Measurements from ENCODE around the gene CYSLTR1. TPM values are rescaled to one million over a fixed set of nuclear protein-coding genes. Genes with fewer than 3 reads are reported as not detected.

The CYSLTR1 gene
- total and polyA plus RNA-seq, 4 donors: 0.36 to 3.2 (median 0.52) TPM

GRCh38 chrX:78322863-78323262 lies 4.5 kb downstream of the CYSLTR1 start:
- H3K4me1 ChIP-seq (ENCODE audit: control insufficient read depth in 4 of 4, insufficient read depth in 4 of 4, low read length in 3 of 4): no peaks in the 10 kb centered on the region
- no peak for DNase-seq (ENCODE audit: low spot score)
- no peaks in the 10 kb centered on the region for H3K36me3 ChIP-seq (ENCODE audit: control insufficient read depth in 4 of 4, insufficient read depth in 3 of 4, low read depth in 1 of 4, low read length in 3 of 4)
- H3K4me3 ChIP-seq (ENCODE audit: low read depth in 1 of 3, low read length in 3 of 3): no peak overlapping the region
- no peaks in the 10 kb centered on the region for H3K27me3 ChIP-seq (ENCODE audit: control insufficient read depth in 4 of 4, insufficient read depth in 4 of 4, low read length in 3 of 4)
- H3K9me3 ChIP-seq (ENCODE audit: control insufficient read depth in 4 of 4, low read length in 3 of 4): no peaks in the 10 kb centered on the region
- H3K27ac ChIP-seq (ENCODE audit: low read depth in 1 of 2, low read length in 2 of 2): no peak overlapping the region
- TF ChIP-seq HNF4A (conservative IDR thresholded peaks at IDR 0.05) (no peak), EGR1 (IDR thresholded peaks at IDR 0.05; ENCODE audit: low read depth in 2 of 2) (no peak), FOXA1 (IDR thresholded peaks at IDR 0.05) (no peak), FOXA2 (IDR thresholded peaks at IDR 0.05) (no peak), REST (IDR thresholded peaks at IDR 0.05) (no peak)
- no peak overlapping the region for H3K9ac ChIP-seq (ENCODE audit: low read depth in 1 of 2, low read length in 2 of 2)

GRCh38 chrX:78321809-78322208 lies 5.6 kb downstream of the CYSLTR1 start:
- H3K27me3 ChIP-seq (ENCODE audit: control insufficient read depth in 4 of 4, insufficient read depth in 4 of 4, low read length in 3 of 4): no peaks in the 10 kb centered on the region
- no peaks in the 10 kb centered on the region for H3K36me3 ChIP-seq (ENCODE audit: control insufficient read depth in 4 of 4, insufficient read depth in 3 of 4, low read depth in 1 of 4, low read length in 3 of 4)
- TF ChIP-seq YY1 (IDR thresholded peaks at IDR 0.05): no peak
- TF ChIP-seq MAX (IDR thresholded peaks at IDR 0.05): no peak
- TF ChIP-seq ZBTB33 (IDR thresholded peaks at IDR 0.05): no peak
- TF ChIP-seq EGR1 (IDR thresholded peaks at IDR 0.05; ENCODE audit: low read depth in 2 of 2): no peak
- no peak for TF ChIP-seq JUND (IDR thresholded peaks at IDR 0.05)
- H3K4me3 ChIP-seq (ENCODE audit: low read depth in 1 of 3, low read length in 3 of 3): no peak overlapping the region
- 38% methylated on average over 2 of the region's 2 CpGs for WGBS
- no peak overlapping the region for H3K27ac ChIP-seq (ENCODE audit: low read depth in 1 of 2, low read length in 2 of 2)
- H3K4me1 ChIP-seq (ENCODE audit: control insufficient read depth in 4 of 4, insufficient read depth in 4 of 4, low read length in 3 of 4): no peaks in the 10 kb centered on the region
- no peak for DNase-seq (ENCODE audit: low spot score)
- no peak overlapping the region for H3K9ac ChIP-seq (ENCODE audit: low read depth in 1 of 2, low read length in 2 of 2)
- H3K9me3 ChIP-seq (ENCODE audit: control insufficient read depth in 4 of 4, low read length in 3 of 4): no peaks in the 10 kb centered on the region

GRCh38 chrX:78316265-78316664 lies 11.1 kb downstream of the CYSLTR1 start:
- Histone ChIP-seq H3K27me3 (ENCODE audit: control insufficient read depth in 4 of 4, insufficient read depth in 4 of 4, low read length in 3 of 4) (no peaks in the 10 kb centered on the region), H3K27ac (ENCODE audit: low read depth in 1 of 2, low read length in 2 of 2) (no peak overlapping the region), H3K4me1 (ENCODE audit: control insufficient read depth in 4 of 4, insufficient read depth in 4 of 4, low read length in 3 of 4) (no peaks in the 10 kb centered on the region), H3K4me3 (ENCODE audit: low read depth in 1 of 3, low read length in 3 of 3) (no peak overlapping the region), H3K36me3 (ENCODE audit: control insufficient read depth in 4 of 4, insufficient read depth in 3 of 4, low read depth in 1 of 4, low read length in 3 of 4) (no peaks in the 10 kb centered on the region), H3K9ac (ENCODE audit: low read depth in 1 of 2, low read length in 2 of 2) (no peak overlapping the region), H3K9me3 (ENCODE audit: control insufficient read depth in 4 of 4, low read length in 3 of 4) (no peaks in the 10 kb centered on the region)
- 73% methylated on average over 2 of the region's 2 CpGs for WGBS
- DNase-seq (ENCODE audit: low spot score): no peak
- no peak for TF ChIP-seq ZBTB33 (IDR thresholded peaks at IDR 0.05)
- TF ChIP-seq MAX (IDR thresholded peaks at IDR 0.05): no peak
- no peak for TF ChIP-seq HNF4A (conservative IDR thresholded peaks at IDR 0.05)
- no peak for TF ChIP-seq RXRA (IDR thresholded peaks at IDR 0.05)
- TF ChIP-seq FOXA1 (IDR thresholded peaks at IDR 0.05): no peak
- TF ChIP-seq YY1 (IDR thresholded peaks at IDR 0.05): no peak
- TF ChIP-seq JUND (IDR thresholded peaks at IDR 0.05): no peak
- no peak for TF ChIP-seq CTCF (IDR thresholded peaks at IDR 0.05; ENCODE audit: low read depth, low read length, missing input control)
- no peak for TF ChIP-seq GABPA (IDR thresholded peaks at IDR 0.05 in 1 of 2, conservative IDR thresholded peaks at IDR 0.05 in 1 of 2)
- no peak for TF ChIP-seq TAF1 (conservative IDR thresholded peaks at IDR 0.05)
- TF ChIP-seq EGR1 (IDR thresholded peaks at IDR 0.05; ENCODE audit: low read depth in 2 of 2): no peak
- TF ChIP-seq ATF3 (IDR thresholded peaks at IDR 0.05): no peak
